GM19193 (cell line): ENCODE measurements around the gene COL11A2.

Source experiments
- POLR2A ChIP-seq: IDR thresholded peaks from 4 replicates; pipeline ENCODE4 v1.6.1; 2011; ENCODE audit not compliant: insufficient read depth, insufficient read length; ENCODE audit errors: extremely low read depth

COL11A2 gene

DNA sequence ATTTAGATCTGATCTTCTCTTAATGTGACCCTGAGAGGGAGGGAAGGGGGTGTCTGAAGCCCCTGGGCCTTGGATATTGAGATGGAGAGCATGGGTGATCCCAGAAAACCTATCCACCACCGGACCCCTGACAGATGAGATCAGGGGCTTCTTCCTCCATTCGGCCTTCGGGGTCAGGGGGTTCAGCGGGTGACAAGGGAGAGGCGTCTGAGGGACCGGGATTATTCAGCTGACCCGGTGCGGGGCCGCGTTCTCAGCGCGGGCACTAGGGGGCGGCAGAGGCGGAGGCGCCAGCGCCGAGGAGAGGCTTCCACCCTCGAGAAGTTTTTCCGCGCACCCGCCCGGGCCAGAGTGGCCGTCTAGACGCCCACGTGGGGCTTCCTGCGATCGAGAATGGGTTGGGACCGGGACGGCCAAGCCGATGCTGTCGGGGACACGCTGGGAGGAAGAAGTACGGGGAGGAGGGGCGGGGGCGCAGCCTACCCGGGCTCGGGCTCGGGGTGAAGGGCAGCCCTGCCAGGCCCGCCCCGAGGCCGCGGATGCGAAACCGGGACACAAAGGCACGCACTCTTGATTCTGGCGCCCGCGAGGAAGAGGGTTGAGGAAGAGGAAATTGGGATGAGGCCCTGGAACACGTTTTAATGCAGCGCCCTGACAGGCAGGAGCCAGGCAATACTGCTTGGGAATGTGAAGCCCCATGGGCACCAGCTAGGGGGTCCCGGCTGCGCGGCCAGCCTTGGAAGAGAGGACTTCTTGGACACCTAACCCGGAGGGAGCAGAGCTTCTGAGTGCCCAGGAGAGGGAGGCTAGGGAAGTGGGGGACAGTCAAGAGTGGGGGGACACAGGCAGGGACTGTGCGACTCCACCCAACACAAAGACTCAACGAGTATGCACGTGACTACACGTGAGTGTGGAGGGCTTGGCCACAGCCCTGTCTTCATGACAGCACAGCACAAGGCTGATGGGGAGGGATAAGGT, 30.6 kb downstream of the COL11A2 start:
- TF ChIP-seq POLR2A = no peak

DNA sequence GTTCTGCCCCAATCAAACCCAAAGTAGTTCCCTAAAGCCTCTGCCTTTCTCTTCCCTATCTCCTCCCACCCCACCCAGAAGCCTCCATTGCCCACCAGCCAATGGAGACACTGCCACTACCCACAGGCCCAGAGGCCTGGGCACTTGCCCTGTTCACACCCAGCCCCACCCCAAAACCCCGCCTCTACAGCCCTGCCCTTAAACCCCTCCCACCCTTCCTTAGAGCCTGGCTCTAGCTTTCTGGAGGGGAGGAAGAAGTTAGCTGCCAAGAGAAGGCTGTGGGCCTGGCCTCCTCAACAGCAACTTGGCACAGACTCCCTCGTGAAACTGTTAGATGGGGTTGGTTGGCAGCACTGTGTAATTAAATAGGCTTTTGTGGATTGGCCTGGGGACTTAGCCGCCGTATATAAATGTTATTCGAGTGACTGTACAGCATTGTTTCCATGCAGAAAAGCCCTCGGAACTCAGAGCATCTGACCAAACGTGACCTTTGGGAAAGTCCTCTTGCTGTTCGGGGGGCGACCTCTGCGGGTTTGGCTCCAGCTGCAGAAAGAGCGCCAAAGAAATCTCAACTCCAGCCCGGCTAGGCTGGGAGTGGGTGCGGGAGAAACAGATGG, 31.4 kb downstream of the COL11A2 start:
- TF ChIP-seq POLR2A = no peak

- no peak for TF ChIP-seq POLR2A
Observed at GRCh38 chr6:33160096-33160495, 32.2 kb downstream of the COL11A2 start.

GRCh38 chr6:33156964-33157363, 35.3 kb downstream of the COL11A2 start:
- TF ChIP-seq POLR2A = no peak

DNA sequence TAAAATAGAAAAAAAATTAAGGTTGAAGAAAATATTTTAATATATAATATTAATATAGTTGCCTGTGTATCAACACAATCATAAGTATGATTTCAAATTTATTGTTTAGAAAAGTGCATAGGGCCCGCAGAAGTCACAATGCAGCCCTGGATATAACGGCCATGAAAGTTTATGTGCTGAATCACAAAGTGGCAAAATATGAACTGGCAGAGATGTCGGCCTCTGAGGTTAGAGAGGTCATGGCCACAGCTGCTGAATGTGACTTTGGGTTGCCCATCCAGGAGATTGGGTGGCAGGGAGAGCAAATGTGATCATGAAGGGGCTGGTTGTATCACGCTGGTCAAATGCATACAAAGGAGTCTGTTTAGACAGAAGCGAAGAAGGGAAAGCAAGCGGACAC, 35.7 kb downstream of the COL11A2 start:
- TF ChIP-seq POLR2A = no peak

GRCh38 chr6:33154349-33154748, 37.9 kb downstream of the COL11A2 start:
- no peak for TF ChIP-seq POLR2A

- no peak for TF ChIP-seq POLR2A
Observed at GRCh38 chr6:33151050-33151449, 41.2 kb downstream of the COL11A2 start.

DNA sequence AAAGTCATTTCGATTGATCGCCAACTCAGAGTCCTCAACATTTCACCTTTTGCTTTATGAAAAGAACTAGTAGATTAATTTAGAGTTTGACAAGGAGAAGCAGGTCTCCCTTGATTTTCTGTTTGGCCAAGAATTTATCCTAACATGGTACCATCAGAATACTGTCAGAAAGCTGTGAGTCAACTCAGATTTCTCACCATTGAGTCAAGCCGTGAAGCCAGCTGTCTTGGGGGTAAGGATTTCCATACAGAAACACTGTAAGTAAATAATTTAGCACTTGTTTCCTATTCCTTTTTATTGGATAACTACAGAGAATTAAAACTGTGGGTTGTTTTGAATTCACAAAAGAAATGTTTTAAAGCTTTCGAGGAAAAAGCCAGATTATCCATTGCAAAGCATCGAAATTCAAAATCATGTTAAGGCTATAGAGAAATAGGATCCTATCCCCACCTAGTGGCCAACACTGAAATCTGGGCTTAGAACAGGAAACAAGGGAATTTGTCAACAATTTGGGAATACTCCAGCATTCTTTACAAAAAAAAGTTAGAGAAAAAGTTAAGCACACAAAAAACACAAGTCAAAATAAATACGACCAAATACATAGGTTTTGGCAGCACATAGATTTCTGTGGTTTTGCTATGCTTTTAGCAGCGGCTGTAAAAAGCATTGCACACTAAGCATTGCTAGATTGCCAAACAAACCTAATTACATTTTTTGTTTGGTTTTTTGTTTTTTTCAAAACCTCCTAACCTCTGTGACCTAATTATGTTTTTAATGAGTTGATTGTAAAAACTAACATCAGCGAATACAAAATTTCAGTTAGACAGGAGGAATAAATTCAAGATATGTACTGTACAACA, 44.2 kb downstream of the COL11A2 start:
- no peak for TF ChIP-seq POLR2A

DNA sequence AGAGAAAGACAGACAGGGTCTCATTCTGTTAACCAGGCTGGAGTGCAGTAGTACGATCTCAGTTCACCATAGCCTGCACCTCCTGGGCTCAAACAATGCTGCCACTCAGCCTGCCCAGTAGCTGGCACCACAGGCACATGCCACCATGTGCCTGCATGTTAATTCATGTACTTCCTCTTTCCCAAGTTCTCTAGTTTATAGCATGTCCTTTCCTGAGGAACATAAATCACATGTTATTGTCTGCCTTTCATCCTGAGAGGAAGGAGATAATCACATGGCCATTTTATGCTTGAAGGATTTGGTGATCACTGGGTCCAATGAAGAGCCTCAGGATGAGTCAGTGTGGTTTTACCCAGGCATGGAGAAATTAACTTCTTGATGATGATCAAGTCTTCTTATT, 47.9 kb downstream of the COL11A2 start:
- TF ChIP-seq POLR2A = no peak

- no peak for TF ChIP-seq POLR2A
Observed at GRCh38 chr6:33143113-33143770, 49.0 kb downstream of the COL11A2 start.

DNA sequence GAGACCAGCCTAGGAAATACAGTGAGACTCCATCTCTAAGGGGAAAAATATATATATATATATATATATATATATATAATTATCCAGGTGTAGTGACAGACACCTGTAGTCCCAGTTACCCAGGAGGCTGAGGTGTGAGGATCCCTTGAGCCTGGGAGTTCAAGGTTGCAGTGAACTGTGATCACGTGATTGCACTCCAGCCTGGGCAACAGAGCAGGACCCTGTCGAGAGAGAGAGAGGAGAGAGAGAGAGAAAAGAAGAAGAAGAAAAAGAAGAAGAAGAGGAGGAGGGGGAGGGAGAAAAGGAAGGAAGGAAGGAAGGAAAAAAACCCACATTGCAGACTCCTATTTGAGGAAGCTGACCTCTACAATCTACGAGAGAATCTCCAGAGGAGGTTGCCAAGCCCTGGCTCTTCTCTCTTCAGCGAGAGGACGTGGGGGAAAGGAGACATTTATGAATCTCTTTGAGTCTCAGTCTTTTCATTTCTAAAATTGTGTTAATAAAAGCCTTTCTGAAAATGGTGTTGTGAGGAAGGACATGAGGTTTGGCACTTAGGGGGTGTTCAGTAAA, 49.7 kb downstream of the COL11A2 start:
- TF ChIP-seq POLR2A = no peak

DNA sequence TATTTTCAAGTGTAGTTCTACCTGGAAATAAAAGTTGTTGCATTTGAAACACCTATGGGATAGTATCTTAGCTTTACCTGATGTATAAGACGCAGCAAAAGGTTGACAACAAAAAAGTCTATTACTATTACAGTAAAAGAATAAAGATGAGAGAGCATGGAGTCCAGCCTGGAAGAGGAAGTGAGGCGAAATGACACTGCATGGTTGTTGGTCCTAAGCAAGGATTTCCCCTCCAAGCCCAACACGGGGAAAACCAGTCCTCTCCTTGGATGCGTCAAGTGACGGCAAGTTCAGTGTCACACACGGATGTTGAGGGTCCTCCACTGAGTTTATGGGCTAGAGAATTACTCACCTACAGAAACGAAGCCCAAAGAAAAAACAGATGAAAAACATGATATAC, 51.7 kb downstream of the COL11A2 start:
- no peak for TF ChIP-seq POLR2A

GRCh38 chr6:33139596-33140206, 52.6 kb downstream of the COL11A2 start:
- TF ChIP-seq POLR2A = no peak

GRCh38 chr6:33136310-33136900, 55.9 kb downstream of the COL11A2 start:
- TF ChIP-seq POLR2A = no peak

DNA sequence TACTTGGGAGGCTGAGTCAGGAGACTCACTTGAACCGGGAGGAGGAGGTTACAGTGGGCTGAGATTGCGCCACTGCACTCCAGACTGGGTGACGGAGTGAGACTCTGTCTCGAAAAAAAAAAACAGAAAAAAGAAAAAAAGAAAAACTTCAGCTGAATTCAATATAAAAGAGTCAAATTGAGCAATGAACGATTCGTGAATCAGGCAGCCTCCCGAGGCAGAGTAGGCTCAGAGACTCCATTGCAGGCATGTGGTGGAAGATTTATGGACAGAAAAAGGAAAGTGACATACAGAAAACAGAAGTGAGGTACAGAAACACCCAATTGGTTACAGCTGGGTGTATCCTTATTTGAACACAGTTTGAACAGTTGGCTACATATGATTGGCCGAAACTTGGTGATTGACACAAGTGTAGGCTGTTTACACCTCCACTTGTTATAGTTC, 60.2 kb downstream of the COL11A2 start:
- TF ChIP-seq POLR2A = no peak
